ENCODE measurements around the gene ZNF628. TPM values are rescaled to one million over a fixed set of nuclear protein-coding genes. Genes with fewer than 3 reads are reported as not detected.

Gene ZNF628
- total and polyA plus RNA-seq, 2 of the 4 experiments (the other 2 are of a cell fraction), result 0.18 to 1.9 TPM

- H3K36me3 ChIP-seq (ENCODE audit: control insufficient read depth, insufficient read depth, low read length), result no peaks in the 10 kb centered on the region
- dilution Hi-C loops (cut with HindIII; ENCODE audit: low sequenced_read_pairs, unreplicated experiment), result no loop called here
- H3K27me3 ChIP-seq (ENCODE audit: control insufficient read depth, insufficient read depth, low read length), result no peaks in the 10 kb centered on the region
- H2BK5ac ChIP-seq (ENCODE audit: low read depth, low read length, poor library complexity, severe bottlenecking), result no peak overlapping the region
- ATAC-seq (ENCODE audit: low read depth), result peak; percentile 52; the same call in 1 of the 2 replicates
- peak overlapping the region; percentile 76 for H2AFZ ChIP-seq (replicated peaks; ENCODE audit: low read length, poor library complexity)
- ChIA-PET CTCF (interaction anchor here (0.7 kb wide), 1 partner anchor 16 kb away, joined by 3 read pairs; no protein-coding TSS in a partner anchor), POLR2A (ENCODE audit: unreplicated experiment) (no interaction called here)
- no peak overlapping the region for H4K5ac ChIP-seq (ENCODE audit: low read depth, low read length)
- H4K8ac ChIP-seq (ENCODE audit: low read depth in 2 of 2, low read length in 2 of 2), result no peak overlapping the region
- H3K23ac ChIP-seq (ENCODE audit: low read depth, low read length), result no peak overlapping the region; the same call in 1 of the 2 replicates
- no peaks in the 10 kb centered on the region for H4K20me1 ChIP-seq (ENCODE audit: insufficient read depth, low read length)
- WGBS, 2 experiments (ENCODE audit: extremely low coverage in 2 of 2, insufficient read length in 1 of 2), result 37% methylated on average over 2 of the region's 15 CpGs; no CpG with 5 or more reads in 1 of the 2 experiments
- no peak overlapping the region for H4K91ac ChIP-seq (ENCODE audit: insufficient read depth, low read depth, low read length)
- DNase-seq, result peak; percentile 35
- H2BK20ac ChIP-seq (ENCODE audit: low read depth, low read length), result no peak overlapping the region
- 0 out of 4 replicates have a peak, but pooled peaks cover 0 to 4% of the 10 kb centered on the region in 2 experiments for H3K79me1 ChIP-seq (ENCODE audit: low read depth in 1 of 2, low read length in 2 of 2)
- no peak overlapping the region for H3K56ac ChIP-seq (ENCODE audit: extremely low read depth, insufficient read depth, low read length)
- H2BK15ac ChIP-seq (ENCODE audit: low read depth, low read length), result no peak overlapping the region
- peaks cover 5% of the 10 kb centered on the region for H3K4me1 ChIP-seq (ENCODE audit: control insufficient read depth, insufficient read depth, low read length)
- no peak overlapping the region for H3K27ac ChIP-seq (ENCODE audit: insufficient read depth, low read length)
- H2BK120ac ChIP-seq (ENCODE audit: low read depth, low read length), result no peak overlapping the region
- peak overlapping the region; percentile 27; the same call in 1 of the 2 replicates for H3K4me2 ChIP-seq (ENCODE audit: low read depth, low read length)
- no peaks in the 10 kb centered on the region for H3K9me3 ChIP-seq (ENCODE audit: control insufficient read depth, insufficient read depth, low read length)
- no peak overlapping the region; the same call in 1 of the 2 replicates for H3K14ac ChIP-seq (replicated peaks; ENCODE audit: low read depth, low read length)
- no peak overlapping the region for H3K18ac ChIP-seq (ENCODE audit: low read depth, low read length)
- no peak overlapping the region for H3K4ac ChIP-seq (ENCODE audit: low read depth, low read length)
- peak overlapping the region; percentile 26 for H2AK9ac ChIP-seq (replicated peaks; ENCODE audit: low read depth, low read length, poor library complexity)
- no TSS peak for BruUV-seq (replicated peaks)
- no peak overlapping the region for H3K9ac ChIP-seq (ENCODE audit: low read depth, low read length)
- TF ChIP-seq FOS (IDR thresholded peaks at IDR 0.05; ENCODE audit: low read depth, low read length), result no peak
- TF ChIP-seq RAD21 (IDR thresholded peaks at IDR 0.05; ENCODE audit: low read length), result peak; percentile 23; the same call in 1 of the 2 replicates
- TF ChIP-seq BHLHE40 (IDR thresholded peaks at IDR 0.05; ENCODE audit: low read depth, low read length), result no peak
- TF ChIP-seq MAZ (IDR thresholded peaks at IDR 0.05; ENCODE audit: borderline replicate concordance, low read depth, low read length), result no peak
- TF ChIP-seq RFX5 (IDR thresholded peaks at IDR 0.05; ENCODE audit: low read depth, low read length), result no peak
- TF ChIP-seq MAFK (IDR thresholded peaks at IDR 0.05; ENCODE audit: low read depth, low read length), result no peak
- TF ChIP-seq SMC3 (IDR thresholded peaks at IDR 0.05; ENCODE audit: low read depth, low read length), result peak; percentile 5; the same call in 1 of the 2 replicates
- peak; percentile 22; the same call in 1 of the 2 replicates for TF ChIP-seq CTCF (conservative IDR thresholded peaks at IDR 0.05; ENCODE audit: low read depth, low read length)
- no peak for TF ChIP-seq CEBPB (IDR thresholded peaks at IDR 0.05; ENCODE audit: low read depth, low read length)
- TF ChIP-seq POLR2A (IDR thresholded peaks at IDR 0.05; ENCODE audit: low read depth, low read length), result no peak
- peaks cover 14% of the 10 kb centered on the region for H3K9me1 ChIP-seq (ENCODE audit: insufficient read depth, low read length)
- H2AK5ac ChIP-seq (ENCODE audit: low read depth, low read length), result no peak overlapping the region
- H3K4me3 ChIP-seq (ENCODE audit: insufficient read depth, low read depth, low read length), result no peak overlapping the region
- in situ Hi-C loops (cut with MboI; ENCODE audit: low sequenced_read_pairs), result no loop called here
- intact Hi-C loops (cut with micrococcal nuclease), result no loop called here
Observed at GRCh38 chr19:55528030-55528803, 51.8 kb downstream of the ZNF628 start.
